ENCODE measurements around the gene CHST9.
A peak's percentile ranks its signal among the peaks of the same experiment; 100 is the strongest.
"Not testable (repeated sequence)": the region's sequence is repeated elsewhere in the genome, so short reads cannot be mapped to it uniquely, and the experiment has no call there.

The CHST9 gene

DNA sequence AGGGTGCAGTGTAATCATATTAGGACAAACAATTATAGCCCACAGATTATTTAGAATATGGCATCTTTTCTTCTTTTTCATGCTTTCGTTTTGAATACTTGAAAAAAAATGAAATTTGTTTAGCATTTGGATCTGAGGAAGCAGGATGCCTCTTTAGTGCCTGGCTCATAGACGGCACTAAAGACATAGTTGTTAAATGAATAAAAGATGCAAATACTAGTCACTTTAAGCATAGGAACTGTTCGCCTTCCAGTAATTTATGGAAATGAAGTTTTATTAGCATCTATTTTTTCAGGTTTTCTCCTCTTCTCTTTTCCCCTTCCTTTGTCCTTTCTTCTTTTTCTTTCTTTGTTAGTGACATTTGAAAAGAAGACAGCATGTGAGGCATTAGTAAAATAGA is 80.4 kb downstream of the CHST9 start:
- DNase-seq (ENCODE audit: low read depth) = no peak
- H3K4me3 ChIP-seq (ENCODE audit: low read depth, low read length) = no peak overlapping the region
- TF ChIP-seq, protein P1, sequence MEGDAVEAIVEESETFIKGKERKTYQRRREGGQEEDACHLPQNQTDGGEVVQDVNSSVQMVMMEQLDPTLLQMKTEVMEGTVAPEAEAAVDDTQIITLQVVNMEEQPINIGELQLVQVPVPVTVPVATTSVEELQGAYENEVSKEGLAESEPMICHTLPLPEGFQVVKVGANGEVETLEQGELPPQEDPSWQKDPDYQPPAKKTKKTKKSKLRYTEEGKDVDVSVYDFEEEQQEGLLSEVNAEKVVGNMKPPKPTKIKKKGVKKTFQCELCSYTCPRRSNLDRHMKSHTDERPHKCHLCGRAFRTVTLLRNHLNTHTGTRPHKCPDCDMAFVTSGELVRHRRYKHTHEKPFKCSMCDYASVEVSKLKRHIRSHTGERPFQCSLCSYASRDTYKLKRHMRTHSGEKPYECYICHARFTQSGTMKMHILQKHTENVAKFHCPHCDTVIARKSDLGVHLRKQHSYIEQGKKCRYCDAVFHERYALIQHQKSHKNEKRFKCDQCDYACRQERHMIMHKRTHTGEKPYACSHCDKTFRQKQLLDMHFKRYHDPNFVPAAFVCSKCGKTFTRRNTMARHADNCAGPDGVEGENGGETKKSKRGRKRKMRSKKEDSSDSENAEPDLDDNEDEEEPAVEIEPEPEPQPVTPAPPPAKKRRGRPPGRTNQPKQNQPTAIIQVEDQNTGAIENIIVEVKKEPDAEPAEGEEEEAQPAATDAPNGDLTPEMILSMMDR (IDR thresholded peaks at IDR 0.05; ENCODE audit: insufficient read depth, low read depth, low read length, missing control alignments) = no peak

- DNase-seq (ENCODE audit: low read depth) = no peak
Measured at GRCh38 chr18:27094621-27095020, 90.5 kb downstream of the CHST9 start.

GRCh38 chr18:27093290-27093689 is 91.8 kb downstream of the CHST9 start:
- not testable (repeated sequence) for DNase-seq (ENCODE audit: low read depth); H3K4me3 ChIP-seq (ENCODE audit: low read depth, low read length)

More at GRCh38 chr18:27094621-27095020, 90.5 kb downstream of the CHST9 start:
- TF ChIP-seq, protein P1 (IDR thresholded peaks at IDR 0.05; ENCODE audit: insufficient read depth, low read depth, low read length, missing control alignments) = no peak
- no peak overlapping the region for H3K4me3 ChIP-seq (ENCODE audit: low read depth, low read length)

DNA sequence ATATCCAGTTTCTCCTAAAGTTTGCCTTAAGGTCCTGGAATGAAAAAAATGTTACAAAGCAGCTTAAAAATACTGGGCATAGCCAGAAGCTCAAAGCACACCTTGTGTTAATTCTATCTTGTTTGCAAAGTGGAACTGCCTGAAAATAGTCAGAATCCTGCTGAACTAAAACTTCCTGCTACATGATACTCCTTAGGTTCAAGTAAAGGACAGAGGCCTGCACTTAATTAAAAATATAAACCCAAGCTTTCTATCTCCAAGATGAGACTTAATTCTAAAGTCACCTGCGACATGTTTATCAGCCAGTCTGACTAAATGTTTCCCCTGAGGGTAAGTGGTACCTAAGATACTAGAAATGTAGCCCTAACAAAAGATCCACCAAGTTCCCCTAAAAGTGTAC is 103.4 kb downstream of the CHST9 start:
- TF ChIP-seq, protein P1 (IDR thresholded peaks at IDR 0.05; ENCODE audit: insufficient read depth, low read depth, low read length, missing control alignments) = no peak
- no peak for DNase-seq (ENCODE audit: low read depth)
- no peak overlapping the region for H3K4me3 ChIP-seq (ENCODE audit: low read depth, low read length)

DNA sequence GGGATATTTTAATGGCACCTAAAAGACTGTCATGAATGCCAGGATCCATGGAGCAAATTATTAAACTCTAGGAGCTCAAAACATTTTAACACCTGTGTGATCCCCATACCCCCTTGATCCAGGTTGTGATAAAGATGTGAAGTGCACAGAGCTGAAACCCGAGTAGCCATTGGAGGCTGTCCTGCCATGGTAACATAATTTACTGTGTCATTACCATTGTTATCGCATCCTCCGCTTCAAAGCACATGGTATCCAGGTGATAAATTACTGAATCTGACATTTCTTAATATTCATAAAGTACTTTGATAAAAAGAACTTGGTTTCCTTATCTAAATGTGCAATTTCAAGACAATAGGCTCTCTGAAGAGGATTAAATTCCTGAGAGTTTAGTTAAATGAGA is 109.3 kb downstream of the CHST9 start:
- DNase-seq (ENCODE audit: low read depth) = no peak
- no peak overlapping the region for H3K4me3 ChIP-seq (ENCODE audit: low read depth, low read length)
- TF ChIP-seq, protein P1 (IDR thresholded peaks at IDR 0.05; ENCODE audit: insufficient read depth, low read depth, low read length, missing control alignments) = no peak

DNA sequence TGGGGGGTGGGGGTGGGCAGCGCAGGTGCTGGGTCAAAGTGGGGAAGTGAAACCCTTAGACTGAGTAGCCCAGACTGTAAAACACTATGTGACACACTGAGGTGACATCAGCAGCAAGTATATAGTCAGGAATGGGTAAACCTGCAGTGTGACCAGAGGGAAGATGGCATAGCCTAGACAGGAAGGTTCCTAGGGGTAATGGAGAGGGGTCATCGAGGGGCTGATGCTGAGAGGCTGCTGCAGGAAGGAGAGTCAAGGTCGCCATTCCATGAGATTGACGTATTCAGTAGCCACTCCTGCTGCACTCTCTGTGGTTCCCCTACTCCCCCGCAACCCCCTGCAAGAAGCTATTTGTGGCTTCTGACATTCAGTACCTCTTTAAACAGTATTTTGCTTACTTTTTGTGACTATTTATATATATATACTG is 111.7 kb downstream of the CHST9 start:
- TF ChIP-seq, protein P1 (IDR thresholded peaks at IDR 0.05; ENCODE audit: insufficient read depth, low read depth, low read length, missing control alignments) = no peak
- H3K4me3 ChIP-seq (ENCODE audit: low read depth, low read length) = no peak overlapping the region
- peak; percentile 52 for DNase-seq (ENCODE audit: low read depth)

- DNase-seq (ENCODE audit: low read depth) = no peak
- TF ChIP-seq, protein P1 (IDR thresholded peaks at IDR 0.05; ENCODE audit: insufficient read depth, low read depth, low read length, missing control alignments) = no peak
Measured at GRCh38 chr18:27064673-27065072, 120.4 kb downstream of the CHST9 start.

More at GRCh38 chr18:27064673-27065072, 120.4 kb downstream of the CHST9 start:
- H3K4me3 ChIP-seq (ENCODE audit: low read depth, low read length) = no peak overlapping the region

Data from GM12865 (cell line).